OCI-LY7 (cell line): Measurements from ENCODE around the gene PILRA.

ENCODE experiments used
- CTCF ChIP-seq: fragments of 200-600 bp; sonication (generic); conservative IDR thresholded peaks from 2 replicates; pipeline ENCODE4 v1.5.1; 2014; ENCODE audit warnings: mild to moderate bottlenecking, antibody characterized with exemption, low read length, moderate library complexity, mixed read lengths
- EZH2phosphoT487 ChIP-seq: fragments of 200-600 bp; sonication (generic); IDR thresholded peaks from 2 replicates; pipeline ENCODE4 v1.6.1; 2018; ENCODE audit warnings: low read depth, borderline replicate concordance, mild to moderate bottlenecking, mixed run types, antibody characterized with exemption, low read length, moderate library complexity, mixed read lengths

DNA sequence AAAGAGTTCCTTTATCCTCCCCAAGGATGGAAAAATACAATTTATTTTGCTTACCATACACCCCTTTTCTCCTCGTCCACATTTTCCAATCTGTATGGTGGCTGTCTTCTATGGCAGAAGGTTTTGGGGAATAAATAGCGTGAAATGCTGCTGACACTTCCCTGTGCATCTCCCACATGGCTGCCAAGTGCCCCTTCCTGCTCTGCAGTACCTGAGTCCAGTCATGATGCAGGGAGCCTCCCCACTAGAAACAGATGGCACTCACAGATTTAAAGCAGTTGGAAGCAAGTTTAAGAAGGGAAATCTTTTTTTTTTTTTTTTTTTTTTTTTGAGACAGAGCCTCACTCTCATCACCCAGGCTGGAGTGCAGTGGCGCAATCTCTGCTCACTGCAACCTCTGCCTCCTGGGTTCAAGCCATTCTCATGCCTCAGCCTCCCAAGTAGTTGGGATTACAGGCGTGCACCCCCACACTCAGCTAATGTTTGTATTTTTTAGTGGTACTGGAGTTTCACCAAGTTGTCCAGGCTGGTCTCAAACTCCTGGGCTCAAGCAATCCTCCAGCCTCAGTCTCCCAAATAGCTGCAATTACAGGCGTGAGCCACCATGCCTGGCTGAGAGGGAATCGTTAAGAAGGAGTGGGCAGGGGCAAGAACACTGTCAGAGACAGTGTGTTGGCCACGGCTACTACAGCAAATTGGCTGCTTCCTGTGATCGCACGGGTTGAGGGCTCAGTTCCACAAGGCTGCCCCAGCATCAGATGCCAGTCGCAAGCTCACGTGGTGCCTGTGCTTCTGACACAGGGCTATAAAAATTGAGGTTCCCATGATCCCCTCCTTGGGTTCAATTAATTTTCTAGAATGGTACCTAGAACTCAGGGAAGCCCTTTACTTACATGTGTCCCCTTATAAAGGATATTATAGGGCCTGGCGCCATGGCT, 5.3 kb upstream of the PILRA start:
- TF ChIP-seq CTCF (no peak), EZH2phosphoT487 (no peak)
